CD14-positive monocyte (primary cell): ENCODE measurements around the gene MIEF1. TPM values are rescaled to one million over a fixed set of nuclear protein-coding genes. Genes with fewer than 3 reads are reported as not detected.

Source experiments
- DNase-seq, 3 donors: peaks; one replicate each; pipeline ENCODE4 v3.0.0-alpha.2; 2011 to 2022
- H2AFZ ChIP-seq: 2 replicates; pipeline ENCODE4 v1.6.0; 2012; ENCODE audit warnings: mild to moderate bottlenecking, low read depth, low read length, inconsistent platforms; ENCODE audit not compliant: insufficient read depth, poor library complexity, severe bottlenecking
- H3K27ac ChIP-seq, 2 donors: 1 replicate in 1 of 2; 2 replicates in 1 of 2; pipeline ENCODE4 v1.5.1; 2012 to 2013; ENCODE audit warnings: low read length in 2 of 2, control low read depth in 1 of 2, inconsistent platforms in 1 of 2, low read depth in 1 of 2, mild to moderate bottlenecking in 1 of 2
- H3K27me3 ChIP-seq, 2 donors: one replicate each; pipeline versions ENCODE4 v1.6.0 to v1.6.1; 2011 to 2013; ENCODE audit warnings: low read length in 2 of 2; ENCODE audit not compliant: control insufficient read depth in 2 of 2, insufficient read depth in 2 of 2
- H3K36me3 ChIP-seq, 2 donors: replicated peaks in 1 of 2; 1 replicate in 1 of 2; 2 replicates in 1 of 2; pipeline versions ENCODE4 v1.5.1 to v1.6.1; 2012 to 2013; ENCODE audit warnings: low read length in 2 of 2, control low read depth in 1 of 2, inconsistent platforms in 1 of 2, mild to moderate bottlenecking in 1 of 2; ENCODE audit not compliant: insufficient read depth in 2 of 2, control insufficient read depth in 1 of 2
- H3K4me1 ChIP-seq, 2 donors: 1 replicate in 1 of 2; 2 replicates in 1 of 2; pipeline versions ENCODE4 v1.5.1 to v1.6.1; 2012 to 2013; ENCODE audit warnings: low read length in 2 of 2, control low read depth in 1 of 2, inconsistent platforms in 1 of 2, mild to moderate bottlenecking in 1 of 2, moderate library complexity in 1 of 2; ENCODE audit not compliant: insufficient read depth in 2 of 2, control insufficient read depth in 1 of 2
- H3K4me2 ChIP-seq: replicated peaks from 2 replicates; pipeline ENCODE3; 2012; ENCODE audit warnings: low read length, moderate library complexity, mild to moderate bottlenecking; ENCODE audit not compliant: poor library complexity, severe bottlenecking; ENCODE audit errors: extremely low read depth
- H3K4me3 ChIP-seq, 3 experiments: fragments of 200-600 bp in 1 of 3; sonication (generic) in 1 of 3; replicated peaks in 1 of 3; 1 replicate in 2 of 3; 2 replicates in 1 of 3; pipeline ENCODE4 v1.5.1; 2011 to 2013; ENCODE audit warnings: low read length in 3 of 3, mild to moderate bottlenecking in 3 of 3, control low read depth in 2 of 3, low read depth in 2 of 3, inconsistent platforms in 1 of 3, moderate library complexity in 1 of 3
- H3K79me2 ChIP-seq: 2 replicates; pipeline ENCODE4 v1.6.0; 2012; ENCODE audit warnings: mild to moderate bottlenecking, control low read depth, inconsistent platforms, low read length, moderate library complexity; ENCODE audit not compliant: insufficient read depth
- H3K9ac ChIP-seq: 2 replicates; pipeline ENCODE4 v1.6.0; 2017; ENCODE audit warnings: low read length, mild to moderate bottlenecking; ENCODE audit not compliant: insufficient read depth, poor library complexity, severe bottlenecking
- H3K9me3 ChIP-seq, 2 donors: replicated peaks in 1 of 2; 1 replicate in 1 of 2; 2 replicates in 1 of 2; pipeline versions ENCODE4 v1.5.1 to v1.6.1; 2012 to 2013; ENCODE audit warnings: low read length in 2 of 2, control low read depth in 1 of 2; ENCODE audit not compliant: control insufficient read depth in 1 of 2, insufficient read depth in 1 of 2
- H4K20me1 ChIP-seq: 2 replicates; pipeline ENCODE4 v1.6.0; 2012; ENCODE audit warnings: mild to moderate bottlenecking, low read length, control low read depth, moderate library complexity; ENCODE audit not compliant: insufficient read depth
- H3K27ac Mint-ChIP-seq, 7 donors: one replicate each; pipeline ENCODE4 v1.8.0; 2020; ENCODE audit warnings: mild to moderate bottlenecking in 7 of 7, mixed read lengths in 7 of 7, moderate library complexity in 6 of 7, inconsistent platforms in 2 of 7
- H3K27me3 Mint-ChIP-seq, 3 donors: one replicate each; pipeline ENCODE4 v1.8.0; 2021 to 2022; ENCODE audit warnings: low read depth in 3 of 3, mild to moderate bottlenecking in 3 of 3, mixed read lengths in 3 of 3, moderate library complexity in 3 of 3, inconsistent platforms in 1 of 3
- H3K36me3 Mint-ChIP-seq, 2 donors: one replicate each; pipeline ENCODE4 v1.8.0; 2020; ENCODE audit warnings: mixed read lengths in 2 of 2, inconsistent platforms in 1 of 2, mild to moderate bottlenecking in 1 of 2
- H3K4me1 Mint-ChIP-seq: one replicate; pipeline ENCODE4 v1.8.0; 2020; ENCODE audit warnings: mild to moderate bottlenecking, mixed read lengths
- H3K4me3 Mint-ChIP-seq, 2 donors: one replicate each; pipeline ENCODE4 v1.8.0; 2020; ENCODE audit warnings: mild to moderate bottlenecking in 2 of 2, mixed read lengths in 2 of 2, moderate library complexity in 1 of 2
- H3K9me3 Mint-ChIP-seq, 7 donors: one replicate each; pipeline ENCODE4 v1.8.0; 2020 to 2022; ENCODE audit warnings: mixed read lengths in 7 of 7, mild to moderate bottlenecking in 6 of 7, moderate library complexity in 6 of 7, inconsistent platforms in 2 of 7
- CTCF ChIP-seq: fragments of 200-600 bp; IDR thresholded peaks from one replicate; pipeline ENCODE4 v1.8.0; 2022; ENCODE audit warnings: antibody characterized with exemption, mild to moderate bottlenecking
- WGBS: methylation state at CpG from one replicate; pipeline ENCODE4 v1.1.5; 2013; ENCODE audit warnings: missing lambda C conversion rate; ENCODE audit not compliant: insufficient coverage; 5-methylcytosine and 5-hydroxymethylcytosine counted together
- intact Hi-C, 2 donors: fragments of 100-400 bp; cut with micrococcal nuclease; formaldehyde crosslinking; loops; one replicate each; pipeline versions ENCODE4 v1.15.0 to v1.15.1; 2023
- polyA plus RNA-seq, 3 donors: library from polyadenylated mRNA; depleted of rRNA in 1 of 3; unstranded in 2 of 3; stranded (reverse) in 1 of 3; fragments of 300-500 nt in 2 of 3; fragments of >200 nt in 1 of 3; fragmentation: Illumina TruSeq in 2 of 3; gene quantifications; 1 replicate in 2 of 3; 2 replicates in 1 of 3; pipeline ENCODE4 v1.2.3, GENCODE V29; 2012 to 2021

Gene MIEF1
- polyA plus RNA-seq, 3 donors, result 9.4 to 14.0 (median 13.3) TPM

- no peak overlapping the region for H2AFZ ChIP-seq
- H3K27me3 Mint-ChIP-seq, result peaks cover 3 to 5% (median 4%) of the 10 kb centered on the region in 3 donors
- H3K36me3 Mint-ChIP-seq, result peaks cover 3 to 10% of the 10 kb centered on the region in 2 donors
- peaks cover 25% of the 10 kb centered on the region for H3K4me1 Mint-ChIP-seq
- H3K4me3 ChIP-seq, result no peak overlapping the region
- H3K36me3 ChIP-seq, result peaks cover 0 to 2% of the 10 kb centered on the region in 2 donors
- peaks cover 24 to 32% of the 10 kb centered on the region in 2 donors for H3K4me1 ChIP-seq
- no peak overlapping the region for H3K4me3 Mint-ChIP-seq
- no peak overlapping the region for H3K27ac Mint-ChIP-seq
- no peak overlapping the region for H3K9ac ChIP-seq
- DNase-seq, result no peak
- TF ChIP-seq CTCF, result no peak
- no peaks in the 10 kb centered on the region for H3K27me3 ChIP-seq
- H3K4me2 ChIP-seq, result no peak overlapping the region
- H3K9me3 Mint-ChIP-seq, result no peaks in the 10 kb centered on the region
- 41% methylated on average over 12 of the region's 13 CpGs for WGBS
- intact Hi-C loops, result loop anchor here (2.0 to 10.0 kb wide), 4 partner anchors 489 to 1099 kb away; partner anchors contain the start of genes ADSL (in 1 of the 2) and MRTFA (in 1 of the 2)
- no peaks in the 10 kb centered on the region for H3K9me3 ChIP-seq
- H4K20me1 ChIP-seq, result peaks cover 13% of the 10 kb centered on the region
- no peak overlapping the region for H3K27ac ChIP-seq
- H3K79me2 ChIP-seq, result peaks cover 22% of the 10 kb centered on the region
Observed at GRCh38 chr22:39535357-39535725, 33.3 kb downstream of the MIEF1 start.

GRCh38 chr22:39535831-39536449, 33.9 kb downstream of the MIEF1 start:
- intact Hi-C loops, result loop anchor here (2.0 to 10.0 kb wide), 4 partner anchors 489 to 1099 kb away; partner anchors contain the start of genes ADSL (in 1 of the 2) and MRTFA (in 1 of the 2)
- no peak overlapping the region for H3K4me3 Mint-ChIP-seq

More at GRCh38 chr22:39535831-39536449, 33.9 kb downstream of the MIEF1 start:
- H3K27ac Mint-ChIP-seq, result no peak overlapping the region
- 94% methylated on average over 7 of the region's 15 CpGs for WGBS
- H3K27me3 Mint-ChIP-seq, result peaks cover 3 to 7% (median 6%) of the 10 kb centered on the region in 3 donors
- Histone ChIP-seq H3K4me1 (peaks cover 18 to 26% of the 10 kb centered on the region in 2 donors), H4K20me1 (peaks cover 7% of the 10 kb centered on the region), H3K27me3 (no peaks in the 10 kb centered on the region), H3K27ac (no peak overlapping the region), H3K4me2 (no peak overlapping the region), H3K9ac (no peak overlapping the region), H3K4me3 (no peak overlapping the region), H3K36me3 (no peaks in the 10 kb centered on the region), H3K9me3 (no peaks in the 10 kb centered on the region), H2AFZ (no peak overlapping the region), H3K79me2 (peaks cover 16% of the 10 kb centered on the region)
- no peaks in the 10 kb centered on the region for H3K9me3 Mint-ChIP-seq
- peaks cover 0 to 4% of the 10 kb centered on the region in 2 donors for H3K36me3 Mint-ChIP-seq
- peaks cover 19% of the 10 kb centered on the region for H3K4me1 Mint-ChIP-seq
- DNase-seq, result no peak
- TF ChIP-seq CTCF, result no peak
